Body of pancreas (tissue), 4 donors: ENCODE data around the gene SORCS2. TPM values are rescaled to one million over a fixed set of nuclear protein-coding genes. Genes with fewer than 3 reads are reported as not detected.

Experiments used
- ATAC-seq: fragments of 150-250 bp; one replicate; pipeline ENCODE4 v1.9.1; 2016
- DNase-seq, 4 donors: peaks; one replicate each; pipeline ENCODE4 v3.0.0-alpha.2; 2019
- H3K27ac ChIP-seq, 4 donors: fragments of 200-600 bp; sonication (generic); 1 replicate in 3 of 4; 2 replicates in 1 of 4; pipeline versions ENCODE4 v1.5.1 to v1.6.1; 2016 to 2019; ENCODE audit warnings: mild to moderate bottlenecking in 1 of 4, mixed read lengths in 1 of 4, moderate library complexity in 1 of 4
- H3K27me3 ChIP-seq, 2 donors: fragments of 200-600 bp; sonication (generic); one replicate each; pipeline ENCODE4 v1.6.0; 2016; ENCODE audit warnings: mild to moderate bottlenecking in 1 of 2
- H3K36me3 ChIP-seq, 2 donors: fragments of 200-600 bp; sonication (generic); replicated peaks in 1 of 2; 2 replicates each; pipeline ENCODE4 v1.5.1; 2016; ENCODE audit warnings: low read depth in 2 of 2; ENCODE audit not compliant: insufficient read depth in 1 of 2
- H3K4me1 ChIP-seq: fragments of 200-600 bp; sonication (generic); one replicate; pipeline ENCODE4 v1.6.0; 2016
- H3K4me3 ChIP-seq, 2 donors: fragments of 200-600 bp; sonication (generic); 1 replicate in 1 of 2; 2 replicates in 1 of 2; pipeline ENCODE4 v1.5.1; 2016 to 2019
- H3K9me3 ChIP-seq, 3 donors: fragments of 200-600 bp; sonication (generic); 1 replicate in 2 of 3; 2 replicates in 1 of 3; pipeline ENCODE4 v1.5.1; 2016
- CTCF ChIP-seq, 7 experiments: fragments of 450-650 bp in 4 of 7; fragments of 200-600 bp in 3 of 7; sonication (generic) in 3 of 7; IDR thresholded peaks; one replicate each; pipeline ENCODE4 v1.5.1; 2016 to 2019; ENCODE audit warnings: antibody characterized with exemption in 7 of 7
- POLR2A ChIP-seq, 3 donors: fragments of 450-650 bp; IDR thresholded peaks; one replicate each; pipeline ENCODE4 v1.6.1; 2016; ENCODE audit warnings: antibody characterized with exemption in 3 of 3, mild to moderate bottlenecking in 2 of 3
- WGBS, 2 donors: methylation state at CpG; one replicate each; pipeline ENCODE4 v1.1.5; 2017; 5-methylcytosine and 5-hydroxymethylcytosine counted together
- intact Hi-C: fragments of 100-400 bp; cut with DNase I; formaldehyde crosslinking; loops from one replicate; pipeline ENCODE4 v1.15.1; 2023
- total RNA-seq, 2 donors: library from RNA; depleted of rRNA; stranded (reverse); fragments of >200 nt; gene quantifications; one replicate each; pipeline ENCODE4 v1.1.0, GENCODE V29; 2016

SORCS2 gene
- total RNA-seq, 2 donors from 2014 or later = 0.26 to 0.33 TPM

- Histone ChIP-seq H3K4me3 (no peak overlapping the region), H3K9me3 (no peaks in the 10 kb centered on the region), H3K27ac (no peak overlapping the region), H3K4me1 (no peaks in the 10 kb centered on the region), H3K36me3 (no peaks in the 10 kb centered on the region), H3K27me3 (no peaks in the 10 kb centered on the region)
- WGBS, 2 donors = 84 to 87% methylated on average over 19 to 21 of the region's 21 CpGs
- TF ChIP-seq CTCF (IDR thresholded peaks at IDR 0.05) = no peak
- TF ChIP-seq POLR2A (IDR thresholded peaks at IDR 0.05) = no peak
- DNase-seq (no peak), ATAC-seq (no peak)
- intact Hi-C loops = no loop called here
Observed at GRCh38 chr4:7342223-7343080, 150.1 kb downstream of the SORCS2 start.

- no peaks in the 10 kb centered on the region for H3K36me3 ChIP-seq
- no peak overlapping the region for H3K4me3 ChIP-seq
- H3K4me1 ChIP-seq = no peaks in the 10 kb centered on the region
- 80 to 89% methylated on average over 5 to 19 of the region's 19 CpGs for WGBS, 2 donors
- H3K27ac ChIP-seq = no peak overlapping the region
- intact Hi-C loops = no loop called here
- H3K27me3 ChIP-seq = no peaks in the 10 kb centered on the region
- H3K9me3 ChIP-seq = no peaks in the 10 kb centered on the region
- no peak for ATAC-seq
- TF ChIP-seq CTCF (IDR thresholded peaks at IDR 0.05) = no peak
- no peak for TF ChIP-seq POLR2A (IDR thresholded peaks at IDR 0.05)
- DNase-seq = no peak
Observed at GRCh38 chr4:7343081-7343655, 150.8 kb downstream of the SORCS2 start.

GRCh38 chr4:7343950-7344349 lies 151.6 kb downstream of the SORCS2 start:
- WGBS, 2 donors = 70 to 77% methylated on average over 2 to 8 of the region's 8 CpGs
- no peaks in the 10 kb centered on the region for H3K36me3 ChIP-seq
- TF ChIP-seq POLR2A (IDR thresholded peaks at IDR 0.05) (no peak), CTCF (IDR thresholded peaks at IDR 0.05) (no peak)
- no peak for DNase-seq
- H3K4me1 ChIP-seq = no peaks in the 10 kb centered on the region
- ATAC-seq = no peak
- no peaks in the 10 kb centered on the region for H3K27me3 ChIP-seq
- no peak overlapping the region for H3K4me3 ChIP-seq
- intact Hi-C loops = no loop called here
- no peaks in the 10 kb centered on the region for H3K9me3 ChIP-seq
- no peak overlapping the region for H3K27ac ChIP-seq

- no peak overlapping the region for H3K4me3 ChIP-seq
- 57 to 60% methylated on average over 7 to 10 of the region's 10 CpGs for WGBS, 2 donors
- DNase-seq = no peak
- TF ChIP-seq CTCF (IDR thresholded peaks at IDR 0.05) = no peak
- no peak for TF ChIP-seq POLR2A (IDR thresholded peaks at IDR 0.05)
- H3K36me3 ChIP-seq = no peaks in the 10 kb centered on the region
- H3K27ac ChIP-seq = no peak overlapping the region
- no peak for ATAC-seq
- H3K4me1 ChIP-seq = no peaks in the 10 kb centered on the region
- H3K27me3 ChIP-seq = no peaks in the 10 kb centered on the region
- H3K9me3 ChIP-seq = no peaks in the 10 kb centered on the region
- intact Hi-C loops = no loop called here
Observed at GRCh38 chr4:7344636-7345155, 152.4 kb downstream of the SORCS2 start.
